HFF-Myc (cell line): ENCODE measurements around the gene RNF34.

Source experiments
- DNase-seq: peaks from one replicate; pipeline ENCODE4 v3.0.0-alpha.2; 2011; ENCODE audit warnings: low read depth; ENCODE audit errors: extremely low read depth
- H3K4me3 ChIP-seq: replicated peaks from 2 replicates; pipeline ENCODE4 v1.5.1; 2011; ENCODE audit warnings: low read depth, mild to moderate bottlenecking, control low read depth, low read length
- TF ChIP-seq, protein P1 (sequence below): IDR thresholded peaks from 2 replicates; pipeline ENCODE4 v1.5.1; 2012; ENCODE audit warnings: mild to moderate bottlenecking, low read depth, low read length, control low read depth; ENCODE audit errors: missing control alignments

Gene RNF34

DNA sequence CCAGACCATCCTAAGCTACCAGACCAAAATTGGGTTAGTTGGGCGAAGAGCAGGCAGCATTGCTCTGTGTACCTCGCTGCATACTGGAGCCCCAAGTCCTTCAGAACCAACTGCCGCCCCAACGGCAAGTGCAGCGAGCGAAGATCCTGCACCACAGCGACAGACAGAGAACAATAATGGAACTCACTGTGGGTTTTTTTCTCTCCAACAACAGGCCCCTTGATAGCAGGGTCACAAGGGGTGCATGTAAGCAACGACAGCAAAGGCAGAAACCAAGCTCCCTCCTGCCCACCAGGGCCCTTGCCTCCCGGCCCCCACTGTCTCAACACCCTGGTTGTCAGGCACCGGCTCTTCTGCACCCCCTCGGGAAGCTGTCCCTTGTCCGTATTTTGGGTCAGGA lies 39.0 kb downstream of the RNF34 start:
- TF ChIP-seq, protein P1, sequence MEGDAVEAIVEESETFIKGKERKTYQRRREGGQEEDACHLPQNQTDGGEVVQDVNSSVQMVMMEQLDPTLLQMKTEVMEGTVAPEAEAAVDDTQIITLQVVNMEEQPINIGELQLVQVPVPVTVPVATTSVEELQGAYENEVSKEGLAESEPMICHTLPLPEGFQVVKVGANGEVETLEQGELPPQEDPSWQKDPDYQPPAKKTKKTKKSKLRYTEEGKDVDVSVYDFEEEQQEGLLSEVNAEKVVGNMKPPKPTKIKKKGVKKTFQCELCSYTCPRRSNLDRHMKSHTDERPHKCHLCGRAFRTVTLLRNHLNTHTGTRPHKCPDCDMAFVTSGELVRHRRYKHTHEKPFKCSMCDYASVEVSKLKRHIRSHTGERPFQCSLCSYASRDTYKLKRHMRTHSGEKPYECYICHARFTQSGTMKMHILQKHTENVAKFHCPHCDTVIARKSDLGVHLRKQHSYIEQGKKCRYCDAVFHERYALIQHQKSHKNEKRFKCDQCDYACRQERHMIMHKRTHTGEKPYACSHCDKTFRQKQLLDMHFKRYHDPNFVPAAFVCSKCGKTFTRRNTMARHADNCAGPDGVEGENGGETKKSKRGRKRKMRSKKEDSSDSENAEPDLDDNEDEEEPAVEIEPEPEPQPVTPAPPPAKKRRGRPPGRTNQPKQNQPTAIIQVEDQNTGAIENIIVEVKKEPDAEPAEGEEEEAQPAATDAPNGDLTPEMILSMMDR: no peak
- no peak for DNase-seq
- H3K4me3 ChIP-seq: no peak overlapping the region

DNA sequence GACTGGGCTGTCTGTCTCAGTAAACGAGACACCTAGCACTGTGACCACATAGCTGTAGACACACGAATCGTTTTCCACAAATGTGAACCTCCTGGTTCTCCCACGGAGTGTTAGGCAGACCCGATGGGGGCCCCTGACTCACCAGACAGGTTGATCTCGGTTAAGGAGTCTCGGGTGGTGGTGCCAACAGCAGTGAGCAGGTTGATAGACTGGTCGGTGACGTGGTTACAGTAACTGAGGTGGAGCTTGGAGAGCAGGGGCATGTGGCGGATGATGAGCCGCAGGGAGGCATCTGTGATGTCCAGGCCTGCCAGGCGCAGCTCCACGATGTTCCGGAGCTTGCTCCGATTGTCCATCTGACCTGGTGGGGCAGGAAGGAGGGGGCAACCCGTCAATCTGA lies 39.8 kb downstream of the RNF34 start:
- TF ChIP-seq, protein P1: no peak
- H3K4me3 ChIP-seq: no peak overlapping the region
- no peak for DNase-seq

DNA sequence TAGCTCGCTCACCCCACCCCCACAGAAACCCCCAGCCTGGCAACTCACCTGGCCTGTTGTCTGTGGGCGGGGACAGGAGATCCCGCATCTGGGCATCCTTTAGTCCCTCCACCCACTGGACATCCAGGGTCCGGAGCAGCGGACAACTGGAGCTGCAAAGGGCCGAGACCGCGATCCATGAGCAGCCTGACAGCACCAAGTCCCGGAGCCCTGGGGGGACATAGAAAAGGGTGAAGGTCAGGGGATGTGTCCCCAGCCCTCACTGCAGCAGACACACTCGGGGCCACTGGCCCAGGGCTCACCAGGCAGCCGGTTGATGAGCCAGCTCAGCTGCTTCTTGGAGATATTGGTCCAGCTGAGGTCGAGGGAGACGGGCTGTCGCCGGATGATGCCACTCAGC lies 40.9 kb downstream of the RNF34 start:
- TF ChIP-seq, protein P1: no peak
- no peak overlapping the region for H3K4me3 ChIP-seq

DNA sequence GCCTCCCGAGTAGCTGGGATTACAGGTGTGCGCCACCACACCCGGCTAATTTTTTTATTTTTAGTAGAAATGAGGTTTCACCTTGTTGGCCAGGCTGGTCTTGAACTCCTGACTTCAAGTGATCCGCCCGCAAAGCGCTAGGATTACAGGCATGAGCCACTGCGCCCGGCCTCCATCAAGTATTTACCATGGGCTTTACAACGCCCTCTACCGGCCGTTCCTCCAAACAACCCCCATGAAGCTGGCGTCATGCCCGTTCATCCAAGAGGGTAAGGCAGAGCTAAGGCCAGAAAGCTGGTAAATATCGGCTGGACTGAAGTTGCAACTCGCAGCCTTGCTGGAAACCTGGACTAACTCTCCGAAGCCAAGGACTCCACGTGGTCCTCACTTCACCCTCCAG lies 41.6 kb downstream of the RNF34 start:
- no peak overlapping the region for H3K4me3 ChIP-seq
- TF ChIP-seq, protein P1: no peak
- no peak for DNase-seq

More for the DNA sequence above, 40.9 kb downstream of the RNF34 start:
- DNase-seq: no peak

DNA sequence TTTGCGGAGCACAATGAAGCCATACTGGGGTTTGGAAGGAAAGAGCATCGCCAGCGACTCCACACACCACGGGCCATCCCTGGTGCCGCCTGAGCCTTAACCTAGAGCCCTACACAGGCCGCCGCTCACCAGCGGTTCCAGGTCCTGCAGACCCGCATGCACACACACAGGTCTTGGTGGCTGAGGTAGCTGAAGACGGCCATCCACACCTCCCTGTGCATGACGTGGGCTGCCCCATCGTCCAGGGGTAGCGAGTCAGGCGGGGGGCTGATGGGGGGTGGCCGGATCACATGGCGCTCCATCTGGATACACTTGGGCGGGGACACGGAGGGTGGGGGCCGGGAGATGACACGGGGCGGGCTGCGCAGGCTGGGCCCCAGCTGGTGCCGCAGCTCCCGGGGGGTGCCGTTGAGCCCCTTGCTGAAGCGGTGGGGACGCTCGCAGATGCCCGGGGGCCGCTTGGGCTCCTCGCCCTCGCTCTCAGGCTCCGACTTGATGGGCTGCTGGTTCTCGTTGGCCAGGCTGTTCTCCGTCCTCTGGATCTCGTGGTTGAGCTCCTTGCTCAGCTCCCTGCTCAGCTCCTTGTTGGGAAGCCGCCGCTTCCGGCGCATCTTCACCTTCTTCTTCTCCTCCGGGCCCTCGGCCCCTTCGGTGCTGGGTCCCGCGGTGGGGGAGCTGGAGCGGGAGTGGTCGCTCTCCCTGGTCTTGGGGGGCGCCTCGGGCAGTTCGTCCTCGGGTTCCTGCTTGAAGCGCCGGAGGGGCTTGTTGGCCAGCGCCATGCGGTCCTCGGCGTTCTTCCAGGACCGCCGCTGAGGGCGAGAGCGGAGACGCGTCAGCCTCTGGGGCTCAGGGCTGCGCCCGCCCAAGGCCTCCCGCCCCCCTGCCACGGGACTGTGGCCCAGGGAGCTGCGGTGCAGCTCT lies 42.4 kb downstream of the RNF34 start:
- no peak overlapping the region for H3K4me3 ChIP-seq
- DNase-seq: no peak
- TF ChIP-seq, protein P1: no peak

DNA sequence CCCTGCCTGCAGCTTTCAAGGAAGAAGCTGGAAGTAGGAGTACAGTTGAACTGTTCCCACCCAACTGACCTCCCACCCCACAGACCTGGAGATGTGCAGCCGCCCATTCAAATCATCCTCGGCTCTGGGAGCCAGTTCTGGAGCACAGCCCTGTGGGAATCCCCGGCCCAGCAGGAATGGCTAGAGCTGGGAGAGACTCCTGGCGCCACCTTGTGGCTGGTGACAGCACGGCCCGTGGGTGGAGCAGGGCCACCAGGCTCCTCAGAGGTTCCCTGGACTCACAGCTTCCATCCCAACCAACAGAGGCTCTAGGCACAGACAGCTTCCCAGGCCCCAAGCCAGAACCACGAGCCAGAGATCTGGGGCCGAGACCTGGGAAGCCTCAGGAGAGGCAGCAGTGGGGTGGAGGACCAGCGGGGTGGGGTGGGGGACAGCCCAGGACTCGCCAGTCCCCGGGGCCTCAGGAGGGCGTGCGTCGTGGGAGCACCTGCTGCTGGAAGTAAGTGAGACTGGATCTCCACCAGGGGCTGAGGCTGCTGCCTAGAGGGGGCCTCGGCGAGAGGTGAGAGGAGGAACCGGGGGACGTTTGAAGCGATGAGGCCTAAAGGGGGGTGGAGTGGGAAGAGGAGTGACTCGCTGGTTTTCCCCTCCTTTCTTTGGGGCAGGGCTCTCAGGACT lies 43.4 kb downstream of the RNF34 start:
- peak; percentile 35 for DNase-seq
- no peak overlapping the region for H3K4me3 ChIP-seq
- TF ChIP-seq, protein P1: peak; percentile 94
